Stimulated activated CD4-positive, alpha-beta T cell treated with anti-CD3 and anti-CD28 coated beads, Interleukin-2, amount 100 ng/mL, for 48 hours (primary cell): ENCODE measurements around the gene GIPC2.
A peak's percentile ranks its signal among the peaks of the same experiment; 100 is the strongest.
"Not testable (repeated sequence)": the region's sequence is repeated elsewhere in the genome, so short reads cannot be mapped to it uniquely, and the experiment has no call there.

Experiments
- DNase-seq, 2 donors: peaks; one replicate each; pipeline ENCODE4 v3.0.0-alpha.2; 2020

The GIPC2 gene

DNA sequence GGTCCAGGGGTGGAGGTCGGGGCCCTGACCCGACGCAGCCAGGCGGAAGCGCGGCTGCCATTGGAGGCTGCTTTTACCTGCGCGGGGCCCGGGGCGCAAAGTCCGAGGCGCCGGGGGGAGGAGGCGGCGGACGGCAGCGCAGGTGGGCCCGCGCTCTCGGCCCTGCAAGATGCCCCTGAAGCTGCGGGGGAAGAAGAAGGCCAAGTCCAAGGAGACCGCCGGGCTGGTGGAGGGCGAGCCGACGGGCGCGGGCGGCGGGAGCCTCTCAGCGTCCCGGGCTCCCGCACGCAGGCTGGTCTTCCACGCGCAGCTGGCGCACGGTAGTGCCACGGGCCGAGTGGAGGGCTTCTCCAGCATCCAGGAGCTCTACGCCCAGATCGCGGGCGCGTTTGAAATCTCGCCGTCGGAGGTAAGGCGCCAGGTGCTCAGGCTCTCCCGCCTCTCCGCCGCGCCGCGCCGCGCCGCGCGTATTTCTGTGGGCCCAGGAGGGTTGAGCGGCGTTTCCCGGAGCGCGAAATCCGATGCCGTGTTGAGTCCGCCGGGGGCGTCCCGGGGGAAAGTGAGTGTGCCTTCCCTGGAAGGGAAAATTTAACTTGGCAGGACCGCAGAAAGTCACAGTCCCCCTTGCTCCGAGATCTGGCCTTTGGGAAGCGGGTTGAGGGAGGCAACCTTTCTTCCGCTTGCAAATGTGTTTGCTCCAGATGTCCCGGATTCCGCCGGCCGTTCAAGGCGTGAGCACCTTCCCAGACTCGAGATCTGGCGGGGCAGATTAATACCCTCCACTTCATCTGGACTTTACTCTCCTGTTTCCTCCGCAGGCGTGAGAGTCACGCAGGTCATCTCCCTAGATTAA, at the start of gene GIPC2:
GIPC2 (plus strand) TSS at position 41 of the 853 bp plus-strand sequence; CDS start at position 170, 129 bp downstream.
- peak; percentile 22 to 29 for DNase-seq

DNA sequence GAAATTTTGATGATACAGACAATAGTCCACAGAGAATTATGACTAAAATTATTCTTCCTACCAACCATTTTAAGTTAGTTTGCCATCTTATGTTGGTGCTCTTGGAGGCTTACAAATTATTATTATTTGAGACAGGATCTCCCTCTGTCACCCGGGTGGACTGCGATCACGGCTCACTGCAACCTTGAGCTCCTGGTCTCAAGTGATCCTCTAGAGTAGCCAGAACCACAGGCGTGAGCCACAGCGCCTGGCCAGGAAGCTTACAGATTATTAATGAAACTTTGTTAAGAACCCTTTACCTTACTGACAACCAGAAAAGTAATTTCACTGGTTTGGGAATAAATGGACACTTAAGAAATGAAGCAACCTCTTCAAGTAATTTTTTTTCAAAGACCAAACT, 49.0 kb upstream of the GIPC2 start:
- DNase-seq: no peak

DNA sequence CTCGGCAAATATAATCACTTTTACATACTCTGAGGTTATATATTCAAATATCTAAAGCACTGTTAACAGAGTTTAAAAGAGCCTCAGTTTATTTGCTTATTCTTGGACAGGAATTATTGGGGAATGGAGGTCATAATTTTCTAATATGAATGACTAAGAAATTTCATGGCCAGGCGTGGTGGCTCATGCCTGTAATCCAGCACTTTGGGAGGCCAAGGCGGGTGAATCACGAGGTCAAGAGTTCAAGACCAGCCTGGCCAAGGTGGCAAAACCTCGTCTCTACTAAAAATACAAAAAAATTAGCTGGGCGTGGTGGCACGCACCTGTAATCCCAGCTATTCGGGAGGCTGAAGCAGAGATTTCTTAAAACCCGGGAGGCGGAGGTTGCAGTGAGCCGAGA, 45.2 kb upstream of the GIPC2 start:
- not testable (repeated sequence) for DNase-seq

DNA sequence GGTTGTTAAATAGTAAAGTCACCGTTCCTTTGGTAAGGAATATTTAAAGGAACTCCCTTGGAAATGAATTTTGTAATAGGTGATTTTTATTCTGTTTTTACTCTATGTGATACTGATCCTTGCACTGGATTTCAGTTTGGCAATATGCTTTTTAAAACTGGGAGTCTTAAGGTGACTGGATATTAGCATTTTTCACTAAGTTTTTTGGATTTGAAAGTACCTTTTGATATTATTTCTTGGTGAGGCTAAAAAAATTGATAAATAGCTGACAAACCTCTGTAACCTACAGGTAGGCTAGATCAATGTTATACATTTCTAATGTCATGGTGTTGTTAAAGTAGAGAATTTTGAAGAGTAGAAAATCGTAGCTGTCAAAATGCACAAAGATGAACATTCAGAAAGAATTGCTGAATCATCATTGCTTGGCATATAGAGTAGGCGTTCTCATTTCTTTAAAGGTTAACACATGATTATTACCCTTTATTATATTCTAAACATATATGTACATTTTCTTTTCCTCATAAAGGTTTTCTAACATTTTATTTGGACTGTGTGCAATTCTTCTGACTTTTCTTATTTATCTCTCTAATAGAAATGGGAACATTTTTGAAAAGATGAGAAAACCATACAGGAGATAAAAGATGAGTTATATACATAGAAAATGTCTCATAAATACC, 42.6 kb upstream of the GIPC2 start:
- DNase-seq: no peak

DNA sequence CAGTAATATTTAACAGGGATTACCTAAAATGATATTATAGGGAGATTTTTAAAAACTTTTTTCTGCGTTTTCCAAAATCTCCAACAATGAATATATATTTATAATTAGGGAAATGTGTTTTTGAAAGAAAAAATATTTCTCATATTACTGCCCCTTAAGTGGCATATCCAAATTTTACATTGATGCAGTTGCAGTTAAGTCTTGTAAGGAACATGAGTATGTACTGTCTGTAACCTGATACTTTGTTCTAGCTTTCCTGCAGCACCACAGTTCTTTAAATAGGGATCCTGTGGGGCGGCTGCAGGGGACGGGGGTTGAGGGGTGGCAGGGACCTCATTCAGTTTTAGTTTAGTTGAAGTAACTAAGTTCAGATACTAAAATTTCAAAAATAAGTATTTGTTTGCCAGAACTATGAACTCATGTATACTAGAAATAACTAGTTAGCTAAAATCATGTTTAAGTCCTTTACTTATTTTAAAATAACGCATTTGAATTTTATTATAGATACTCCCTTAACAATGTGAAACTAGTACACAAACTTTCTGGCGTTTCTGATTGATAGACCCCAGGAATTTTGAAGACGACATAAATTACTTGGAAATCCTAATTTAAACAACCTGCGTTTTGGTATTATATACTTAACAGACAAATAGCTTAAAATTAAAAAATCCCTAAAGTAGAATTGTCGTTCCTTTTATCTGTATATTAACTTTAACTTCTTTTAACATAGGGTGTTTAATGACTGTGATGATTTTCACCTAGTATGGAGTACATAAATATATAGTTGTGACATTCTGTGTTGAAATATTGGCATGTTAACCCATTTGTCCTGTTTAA, 41.7 kb upstream of the GIPC2 start:
- peak; percentile 19 to 24 for DNase-seq

GRCh38 chr1:78004719-78005447, 40.9 kb upstream of the GIPC2 start, which contains the start of gene DNAJB4:
Gene DNAJB4, plus strand, starts transcription at chr1:78004939. Its CDS starts 172 bp downstream, at chr1:78005111.
- peak; percentile 21 to 36 for DNase-seq

DNA sequence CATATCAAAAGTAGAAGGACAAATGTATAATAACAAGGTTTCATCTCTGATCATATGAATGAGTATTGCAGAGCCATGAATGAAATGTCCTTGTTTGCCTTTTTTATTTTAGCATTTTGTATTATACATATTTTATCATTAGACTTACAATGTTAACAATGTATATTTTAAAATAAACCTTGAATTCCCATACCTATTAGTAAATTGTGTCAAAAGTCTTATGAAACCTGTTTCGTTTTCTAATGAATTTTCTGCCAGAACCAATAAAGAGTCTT, 40.4 kb upstream of the GIPC2 start:
- no peak for DNase-seq

DNA sequence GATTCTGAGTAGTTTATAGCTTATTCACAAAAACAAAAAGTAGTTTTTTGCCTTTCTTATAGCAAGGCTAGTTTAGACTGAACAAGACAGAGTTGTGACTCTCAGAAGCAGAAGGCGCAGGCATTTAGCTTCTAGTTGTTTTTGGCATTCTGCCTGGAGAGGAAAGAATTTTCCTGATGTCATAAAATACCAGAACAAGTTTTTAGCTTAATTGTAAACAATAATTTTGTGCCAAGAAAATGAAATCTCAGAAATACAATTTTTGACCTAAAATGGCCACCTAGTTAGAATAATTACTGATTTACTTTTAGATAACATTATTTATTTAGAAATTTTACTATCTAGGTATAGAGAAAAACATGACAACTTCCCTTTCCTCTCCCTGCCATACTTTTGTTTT, 40.0 kb upstream of the GIPC2 start:
- DNase-seq: no peak

GRCh38 chr1:78006521-78006920, 39.2 kb upstream of the GIPC2 start:
- DNase-seq: no peak

- no peak for DNase-seq
Observed at GRCh38 chr1:78007677-78008341, 38.0 kb upstream of the GIPC2 start.

DNA sequence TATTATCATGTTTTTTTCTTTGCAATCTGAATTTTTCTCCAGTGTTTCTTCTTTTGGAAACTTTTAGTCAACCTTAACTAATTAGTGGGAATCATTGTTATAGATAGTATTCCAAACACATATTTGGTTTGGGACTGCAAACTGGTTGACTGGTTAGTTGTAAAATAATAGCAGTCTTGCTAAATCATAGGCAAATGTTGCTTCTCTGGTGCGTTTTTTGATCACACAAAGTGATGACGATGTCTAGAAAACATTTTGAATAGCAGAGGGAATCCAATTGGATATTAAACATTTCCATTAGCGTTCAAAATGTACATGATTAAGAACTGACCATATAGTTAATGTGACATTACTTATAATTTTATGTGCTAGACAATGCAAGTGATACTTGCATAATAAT, 36.5 kb upstream of the GIPC2 start:
- DNase-seq: no peak

- no peak for DNase-seq
Observed at GRCh38 chr1:78009836-78010235, 35.9 kb upstream of the GIPC2 start.

DNA sequence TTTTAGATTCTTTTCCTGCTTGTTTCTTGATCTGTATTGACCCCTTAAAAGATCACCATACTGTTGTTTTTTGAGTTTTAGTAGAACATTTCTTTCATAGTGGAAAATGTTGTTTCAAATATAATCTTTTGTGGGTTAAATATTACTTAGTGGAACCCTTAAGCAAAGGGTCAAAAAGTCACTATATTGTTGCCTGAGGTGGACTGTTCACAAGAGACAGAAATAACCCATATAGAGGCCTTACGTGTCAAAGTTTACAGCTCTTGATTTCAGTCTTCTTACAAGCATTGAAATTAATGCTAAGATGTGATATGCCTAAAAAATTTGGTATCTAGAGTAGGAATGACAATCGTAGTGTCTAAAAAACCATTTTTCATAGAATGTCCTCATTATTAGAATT, 34.7 kb upstream of the GIPC2 start:
- no peak for DNase-seq

DNA sequence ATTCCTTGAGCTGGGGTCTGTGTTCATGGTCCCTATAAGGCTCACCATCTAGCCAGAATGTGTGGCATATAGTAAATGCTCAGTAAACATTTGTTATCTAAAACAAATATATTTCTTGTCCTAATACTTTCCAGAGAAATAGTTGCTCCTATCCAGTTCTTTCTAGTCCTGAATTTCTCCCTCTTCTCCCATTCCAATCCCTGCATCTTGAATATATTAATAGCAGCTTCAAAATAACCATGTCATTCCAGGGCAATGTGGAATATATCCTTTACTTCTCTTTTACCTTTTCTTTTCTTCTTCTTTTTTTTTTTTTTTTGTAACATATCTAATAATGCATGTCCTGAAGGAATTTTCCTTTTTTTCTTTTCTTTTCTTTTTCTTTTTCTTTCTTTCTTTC, 30.6 kb upstream of the GIPC2 start:
- no peak for DNase-seq

DNA sequence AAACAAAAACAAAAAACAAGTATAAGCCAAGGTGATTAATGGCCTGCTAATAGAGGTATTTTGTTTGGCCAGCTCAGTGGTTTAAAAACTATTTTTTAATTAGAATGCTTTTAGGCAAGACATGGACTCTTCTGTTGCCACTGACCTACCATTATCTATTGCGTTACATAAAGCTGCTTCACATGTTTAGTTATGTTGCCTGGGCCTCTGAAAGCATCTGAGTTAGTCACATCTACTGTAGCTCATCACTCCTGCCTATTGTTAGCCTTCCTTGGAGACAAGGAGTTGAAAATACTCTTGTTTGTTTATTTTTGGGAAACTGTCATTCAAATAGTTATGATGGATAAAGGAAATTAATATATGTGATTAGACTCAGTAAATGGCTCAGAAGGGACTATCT, 26.7 kb upstream of the GIPC2 start:
- DNase-seq: no peak

GRCh38 chr1:78021134-78021533, 24.6 kb upstream of the GIPC2 start:
- not testable (repeated sequence) for DNase-seq

- DNase-seq: no peak
Observed at GRCh38 chr1:78029793-78030192, 16.0 kb upstream of the GIPC2 start.

DNA sequence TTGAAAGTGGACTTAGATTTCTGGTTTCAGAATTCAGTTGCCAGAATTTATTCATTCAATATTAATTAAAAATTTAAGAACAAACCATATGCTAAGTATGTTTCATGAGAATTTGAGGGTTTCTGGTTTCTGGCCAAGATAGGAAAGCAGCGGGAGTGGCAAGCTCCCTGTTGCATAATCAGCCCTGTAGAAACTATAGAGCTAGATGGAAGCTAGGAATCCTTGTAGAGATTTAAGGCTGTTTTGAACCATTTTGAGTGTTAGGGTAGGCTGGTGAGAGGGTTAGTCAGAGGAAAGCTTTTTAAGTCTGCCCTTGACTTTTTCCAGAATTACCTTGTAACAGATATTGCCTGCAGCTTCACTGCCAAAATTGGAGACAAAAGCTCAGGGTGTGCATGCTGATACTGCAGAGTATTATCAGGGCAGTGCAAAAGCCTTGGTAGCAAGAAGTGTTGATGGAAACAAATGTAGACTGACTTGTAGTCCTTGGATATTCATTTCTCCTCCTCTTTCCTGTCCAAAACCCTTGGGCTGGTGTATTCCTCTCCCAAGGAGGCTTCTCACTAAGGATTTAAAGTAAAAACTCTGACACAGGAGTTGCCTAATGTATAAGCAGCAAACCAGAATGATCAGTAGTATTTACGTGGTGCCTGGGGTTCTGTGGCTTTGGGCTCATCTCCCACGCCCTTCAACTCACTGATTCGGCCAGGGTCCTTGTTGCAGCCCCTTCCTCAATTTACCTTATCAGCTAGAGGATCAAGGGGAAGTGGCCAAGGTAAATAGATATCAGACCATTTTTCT, 12.6 kb upstream of the GIPC2 start:
- DNase-seq: no peak

- DNase-seq: no peak
Observed at GRCh38 chr1:78033797-78034172, 12.0 kb upstream of the GIPC2 start.

- DNase-seq: no peak
Observed at GRCh38 chr1:78035121-78035520, 10.6 kb upstream of the GIPC2 start.

GRCh38 chr1:78036450-78036849, 9.3 kb upstream of the GIPC2 start:
- DNase-seq: no peak
